GM12878 (cell line): ENCODE results near the gene TRIM8. TPM values are rescaled to one million over a fixed set of nuclear protein-coding genes. Genes with fewer than 3 reads are reported as not detected.

Experiments used
- ATAC-seq: fragments of 200-7000 bp; cut with Tn5 transposase; 3 replicates; pipeline ENCODE4 v1.9.1; 2020; ENCODE audit warnings: mild to moderate bottlenecking, moderate library complexity
- BruUV-seq: library from RNA; stranded (reverse); fragments of 400-500 nt; replicated peaks from 2 replicates; lab custom pipeline; 2021; lab: Mats Ljungman, UMichigan
- CTCF ChIA-PET: fragments of 300-600 bp; sonication (Branson Sonifier 250); formaldehyde crosslinking; extraction: SDS; loops from one replicate; lab custom pipeline; 2021; ENCODE audit warnings: inconsistent platforms; lab: Yijun Ruan, JAX
- POLR2A ChIA-PET: fragments of 350-600 bp; formaldehyde crosslinking; extraction: SDS; loops from one replicate; lab custom pipeline; 2021; ENCODE audit warnings: inconsistent platforms; lab: Charles Lee
- RAD21 ChIA-PET: fragments of 300-600 bp; sonication (Branson Sonifier 250); formaldehyde crosslinking; loops from one replicate; lab custom pipeline; 2023; ENCODE audit warnings: antibody characterized with exemption; ENCODE audit not compliant: unreplicated experiment; lab: Charles Lee
- SMC1A ChIA-PET: fragments of 300-600 bp; sonication (Branson Sonifier 250); formaldehyde crosslinking; loops from one replicate; lab custom pipeline; 2023; ENCODE audit not compliant: unreplicated experiment, uncharacterized antibody; lab: Charles Lee
- DNase-seq: peaks from one replicate; pipeline ENCODE4 v3.0.0-alpha.2; 2011; ENCODE audit warnings: low read depth, low spot score
- FAIRE-seq: peaks from 3 replicates; lab custom pipeline; 2011; peaks lifted over from hg19 to GRCh38; lab: Jason Lieb, UNC
- H2AFZ ChIP-seq: 2 replicates; pipeline ENCODE4 v1.6.0; 2011; ENCODE audit warnings: low read depth, low read length, control low read depth; ENCODE audit not compliant: control insufficient read depth
- H3K27ac ChIP-seq: 2 replicates; pipeline ENCODE4 v1.5.1; 2011; ENCODE audit warnings: control low read depth; ENCODE audit not compliant: control insufficient read depth, insufficient read depth
- H3K27me3 ChIP-seq, 2 experiments: replicated peaks in 1 of 2; 2 replicates each; pipeline versions ENCODE4 v1.6.0 to v1.6.1; 2011; ENCODE audit warnings: low read length in 1 of 2; ENCODE audit not compliant: control insufficient read depth in 2 of 2, insufficient read depth in 2 of 2
- H3K36me3 ChIP-seq, 2 experiments: 2 replicates each; pipeline ENCODE4 v1.5.1; 2011; ENCODE audit warnings: low read length in 1 of 2; ENCODE audit not compliant: control insufficient read depth in 2 of 2, insufficient read depth in 2 of 2
- H3K4me1 ChIP-seq: 2 replicates; pipeline ENCODE4 v1.6.1; 2011; ENCODE audit warnings: mild to moderate bottlenecking, low read length, moderate library complexity, mixed read lengths; ENCODE audit not compliant: control insufficient read depth, insufficient read depth
- H3K4me2 ChIP-seq: 2 replicates; pipeline ENCODE4 v1.6.0; 2011; ENCODE audit warnings: control low read depth; ENCODE audit not compliant: control insufficient read depth, insufficient read depth
- H3K4me3 ChIP-seq: fragments of 200-600 bp; sonication (generic); 2 replicates; pipeline ENCODE4 v1.5.1; 2016
- H3K79me2 ChIP-seq: 2 replicates; pipeline ENCODE4 v1.6.0; 2011; ENCODE audit warnings: low read length; ENCODE audit not compliant: control insufficient read depth, insufficient read depth
- H3K9ac ChIP-seq: 2 replicates; pipeline ENCODE4 v1.8.0; 2011; ENCODE audit warnings: low read length, control low read depth, mixed read lengths; ENCODE audit not compliant: control insufficient read depth, insufficient read depth
- H3K9me3 ChIP-seq: replicated peaks from 3 replicates; pipeline ENCODE4 v1.5.1; 2011; ENCODE audit warnings: mild to moderate bottlenecking, low read length; ENCODE audit not compliant: control insufficient read depth, insufficient read depth
- H4K20me1 ChIP-seq: 2 replicates; pipeline ENCODE4 v1.6.0; 2011; ENCODE audit not compliant: control insufficient read depth, insufficient read depth
- BHLHE40 ChIP-seq, 2 experiments: fragments of 450-650 bp in 1 of 2; IDR thresholded peaks; 2 replicates each; pipeline ENCODE4 v1.6.1; 2011 to 2017; ENCODE audit warnings: low read depth in 2 of 2, borderline replicate concordance in 1 of 2, improper control_type of control experiment in 1 of 2, low read length in 1 of 2, mild to moderate bottlenecking in 1 of 2
- CEBPZ ChIP-seq: fragments of 150-350 bp; IDR thresholded peaks from 2 replicates; pipeline ENCODE4 v1.6.1; 2016; ENCODE audit warnings: low read depth, low read length
- E4F1 ChIP-seq: fragments of 450-650 bp; IDR thresholded peaks from 2 replicates; pipeline ENCODE4 v1.6.1; 2018; ENCODE audit warnings: borderline replicate concordance, mild to moderate bottlenecking; ENCODE audit not compliant: partially characterized antibody
- GATAD2B ChIP-seq: fragments of 450-650 bp; conservative IDR thresholded peaks from 2 replicates; pipeline ENCODE4 v1.6.1; 2017; ENCODE audit warnings: low read depth, mild to moderate bottlenecking, moderate library complexity
- IRF4 ChIP-seq: IDR thresholded peaks from 2 replicates; pipeline ENCODE4 v1.6.1; 2011; ENCODE audit warnings: low read depth, low read length
- NKRF ChIP-seq: fragments of 450-650 bp; conservative IDR thresholded peaks from 2 replicates; pipeline ENCODE4 v1.6.1; 2017; ENCODE audit warnings: mild to moderate bottlenecking, moderate library complexity
- NR2F1 ChIP-seq: fragments of 450-650 bp; conservative IDR thresholded peaks from 2 replicates; pipeline ENCODE4 v1.6.1; 2017; ENCODE audit warnings: mild to moderate bottlenecking
- PAX8 ChIP-seq: fragments of 450-650 bp; IDR thresholded peaks from 2 replicates; pipeline ENCODE4 v1.6.1; 2017; ENCODE audit warnings: mild to moderate bottlenecking, moderate library complexity
- ZBTB11 ChIP-seq: fragments of 450-650 bp; formaldehyde crosslinking; IDR thresholded peaks from 2 replicates; pipeline ENCODE4 v1.5.0; 2022; ENCODE audit warnings: mild to moderate bottlenecking, missing genetic modification characterization
- ZNF207 ChIP-seq: fragments of 450-650 bp; IDR thresholded peaks from 2 replicates; pipeline ENCODE4 v1.6.1; 2014; ENCODE audit warnings: antibody characterized with exemption, mild to moderate bottlenecking, borderline replicate concordance
- ZZZ3 ChIP-seq: IDR thresholded peaks from 2 replicates; pipeline ENCODE4 v1.6.1; 2011; ENCODE audit warnings: low read depth; ENCODE audit not compliant: control insufficient read depth, insufficient read length
- WGBS: methylation state at CpG from one replicate; pipeline ENCODE4 v1.1.6; 2016; ENCODE audit warnings: low lambda C conversion rate; ENCODE audit not compliant: insufficient replicate concordance, insufficient coverage; ENCODE audit errors: missing lambda C conversion rate; 5-methylcytosine and 5-hydroxymethylcytosine counted together
- in situ Hi-C: fragments of 300-500 bp; cut with MboI; formaldehyde crosslinking; loops from 9 replicates; pipeline ENCODE4 v1.14.3; 2018; ENCODE audit warnings: mixed read lengths
- intact Hi-C: fragments of 100-400 bp; cut with micrococcal nuclease; formaldehyde crosslinking; loops from one replicate; pipeline ENCODE4 v1.14.2; 2022; ENCODE audit not compliant: unreplicated experiment
- polyA plus RNA-seq, 11 experiments: library from polyadenylated mRNA; depleted of rRNA in 4 of 11; unstranded in 6 of 11; stranded (reverse) in 5 of 11; fragments of >200 nt; fragmentation: Nextera tagmentation in 4 of 11; fragmentation: Illumina TruSeq in 1 of 11; extraction: Ambion mirVana in 4 of 11; extraction: Trizol in 1 of 11; gene quantifications; 1 replicate in 1 of 11; 2 replicates in 10 of 11; pipeline versions ENCODE4 v1.2.1 to v1.2.3, GENCODE V29; 2011 to 2016; ENCODE audit warnings: inconsistent platforms in 2 of 11, missing spikeins in 2 of 11, low read depth in 1 of 11
- total RNA-seq, 4 experiments: library from RNA; depleted of rRNA in 3 of 4; stranded (reverse); fragments of >200 nt in 3 of 4; fragmentation: Illumina TruSeq in 1 of 4; extraction: Trizol in 1 of 4; gene quantifications; 2 replicates each; pipeline versions ENCODE4 v1.2.1 to v1.2.3, GENCODE V29; 2013 to 2021

TRIM8 gene
- total and polyA plus RNA-seq, 10 of the 15 experiments (the other 5 are each of a cell fraction or from before 2014, with no cell fraction given): 7.9 to 53.2 (median 24.6) TPM

- intact Hi-C loops: no loop called here
- POLR2A ChIA-PET: interaction anchor here (0.5 kb wide), 1 partner anchor 9 kb away, joined by 5 read pairs; no protein-coding TSS in a partner anchor
- Histone ChIP-seq H3K4me3 (no peak overlapping the region), H3K4me1 (peaks cover 6% of the 10 kb centered on the region), H3K9ac (no peak overlapping the region), H3K79me2 (no peaks in the 10 kb centered on the region), H3K36me3 (peaks cover 2 to 10% of the 10 kb centered on the region in 2 experiments), H2AFZ (no peak overlapping the region), H4K20me1 (no peaks in the 10 kb centered on the region), H3K27ac (no peak overlapping the region), H3K4me2 (no peak overlapping the region), H3K9me3 (no peaks in the 10 kb centered on the region), H3K27me3 (no peaks in the 10 kb centered on the region)
- CTCF ChIA-PET: interaction anchor here (1.5 kb wide), 1 partner anchor 13 kb away, joined by 4 read pairs; no protein-coding TSS in a partner anchor
- no TSS peak for BruUV-seq
- FAIRE-seq (no peak), DNase-seq (no peak), ATAC-seq (no peak)
- in situ Hi-C loops: no loop called here
- 98% methylated on average over 3 of the region's 3 CpGs for WGBS
- SMC1A ChIA-PET: interaction anchor here (2.4 kb wide), 1 partner anchor 16 kb away, joined by 10 read pairs; the partner anchor contains the start of genes ARL3 and SFXN2
- RAD21 ChIA-PET: no interaction called here
- no peak for TF ChIP-seq IRF4
- TF ChIP-seq ZBTB11 (CRISPR knock-in tag): no peak
- TF ChIP-seq NKRF: no peak
- TF ChIP-seq E4F1: no peak
- no peak for TF ChIP-seq NR2F1
- no peak for TF ChIP-seq ZNF207
- no peak for TF ChIP-seq CEBPZ
- no peak for TF ChIP-seq PAX8
- no peak for TF ChIP-seq BHLHE40 (IDR thresholded peaks at IDR 0.05; ENCODE audit: borderline replicate concordance in 1 of 2, low read depth in 2 of 2, low read length in 1 of 2)
- no peak for TF ChIP-seq ZZZ3
- TF ChIP-seq GATAD2B: no peak
Observed at GRCh38 chr10:102696736-102697135, 52.5 kb downstream of the TRIM8 start.
